ENCODE measurements around the gene SMIM35. TPM values are rescaled to one million over a fixed set of nuclear protein-coding genes. Genes with fewer than 3 reads are reported as not detected.

The SMIM35 gene
- total RNA-seq, 6 donors from 2014 or later: not detected

DNA sequence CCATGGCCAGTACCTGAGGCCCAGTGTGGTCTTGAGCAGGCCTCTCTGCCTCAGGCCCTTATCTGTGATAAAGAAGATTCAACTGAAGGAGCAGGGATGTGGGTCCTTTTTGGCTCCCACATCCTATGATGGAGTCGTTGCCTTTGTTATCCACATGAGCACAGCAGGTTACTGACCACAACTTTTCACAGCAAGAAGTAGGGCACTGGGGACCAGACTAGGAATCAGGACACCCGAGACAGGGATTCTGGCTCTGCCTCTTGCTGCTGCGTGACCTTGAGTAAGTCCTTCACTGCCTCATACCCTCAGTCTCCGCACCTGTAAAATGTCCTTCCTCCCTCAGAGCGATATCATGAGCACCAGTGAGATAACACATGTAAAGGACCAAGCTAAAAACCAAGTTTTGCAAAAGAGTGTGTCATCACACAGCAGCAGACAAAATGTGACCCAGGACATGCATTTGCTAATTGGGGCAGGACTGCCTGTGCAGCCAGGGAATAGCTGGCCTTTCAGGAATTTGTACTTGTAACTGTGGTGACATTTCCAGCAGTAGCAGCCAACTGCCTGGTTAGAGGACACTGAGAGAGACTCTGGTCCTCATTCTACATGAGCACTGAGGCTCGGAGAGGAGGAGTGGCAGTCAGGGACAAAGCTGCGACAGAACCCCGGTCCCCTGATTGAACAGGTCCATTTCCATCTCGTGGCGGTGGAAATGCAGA lies 13.2 kb upstream of the SMIM35 start:
- Histone ChIP-seq H3K27me3 (no peaks in the 10 kb centered on the region), H3K4me1 (no peaks in the 10 kb centered on the region), H3K36me3 (no peaks in the 10 kb centered on the region), H3K4me3 (no peak overlapping the region), H3K9me3 (no peaks in the 10 kb centered on the region), H3K27ac (no peak overlapping the region)
- ATAC-seq (ENCODE audit: low FRiP score in 2 of 2) (no peak), DNase-seq (no peak)
- TF ChIP-seq POLR2AphosphoS5 (IDR thresholded peaks at IDR 0.05): no peak
- TF ChIP-seq, protein P1, sequence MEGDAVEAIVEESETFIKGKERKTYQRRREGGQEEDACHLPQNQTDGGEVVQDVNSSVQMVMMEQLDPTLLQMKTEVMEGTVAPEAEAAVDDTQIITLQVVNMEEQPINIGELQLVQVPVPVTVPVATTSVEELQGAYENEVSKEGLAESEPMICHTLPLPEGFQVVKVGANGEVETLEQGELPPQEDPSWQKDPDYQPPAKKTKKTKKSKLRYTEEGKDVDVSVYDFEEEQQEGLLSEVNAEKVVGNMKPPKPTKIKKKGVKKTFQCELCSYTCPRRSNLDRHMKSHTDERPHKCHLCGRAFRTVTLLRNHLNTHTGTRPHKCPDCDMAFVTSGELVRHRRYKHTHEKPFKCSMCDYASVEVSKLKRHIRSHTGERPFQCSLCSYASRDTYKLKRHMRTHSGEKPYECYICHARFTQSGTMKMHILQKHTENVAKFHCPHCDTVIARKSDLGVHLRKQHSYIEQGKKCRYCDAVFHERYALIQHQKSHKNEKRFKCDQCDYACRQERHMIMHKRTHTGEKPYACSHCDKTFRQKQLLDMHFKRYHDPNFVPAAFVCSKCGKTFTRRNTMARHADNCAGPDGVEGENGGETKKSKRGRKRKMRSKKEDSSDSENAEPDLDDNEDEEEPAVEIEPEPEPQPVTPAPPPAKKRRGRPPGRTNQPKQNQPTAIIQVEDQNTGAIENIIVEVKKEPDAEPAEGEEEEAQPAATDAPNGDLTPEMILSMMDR (IDR thresholded peaks at IDR 0.05): no peak
- TF ChIP-seq EP300 (IDR thresholded peaks at IDR 0.05): no peak
- TF ChIP-seq POLR2A (IDR thresholded peaks at IDR 0.05): no peak
- 84% methylated on average over 10 of the region's 10 CpGs for WGBS, 2 donors

DNA sequence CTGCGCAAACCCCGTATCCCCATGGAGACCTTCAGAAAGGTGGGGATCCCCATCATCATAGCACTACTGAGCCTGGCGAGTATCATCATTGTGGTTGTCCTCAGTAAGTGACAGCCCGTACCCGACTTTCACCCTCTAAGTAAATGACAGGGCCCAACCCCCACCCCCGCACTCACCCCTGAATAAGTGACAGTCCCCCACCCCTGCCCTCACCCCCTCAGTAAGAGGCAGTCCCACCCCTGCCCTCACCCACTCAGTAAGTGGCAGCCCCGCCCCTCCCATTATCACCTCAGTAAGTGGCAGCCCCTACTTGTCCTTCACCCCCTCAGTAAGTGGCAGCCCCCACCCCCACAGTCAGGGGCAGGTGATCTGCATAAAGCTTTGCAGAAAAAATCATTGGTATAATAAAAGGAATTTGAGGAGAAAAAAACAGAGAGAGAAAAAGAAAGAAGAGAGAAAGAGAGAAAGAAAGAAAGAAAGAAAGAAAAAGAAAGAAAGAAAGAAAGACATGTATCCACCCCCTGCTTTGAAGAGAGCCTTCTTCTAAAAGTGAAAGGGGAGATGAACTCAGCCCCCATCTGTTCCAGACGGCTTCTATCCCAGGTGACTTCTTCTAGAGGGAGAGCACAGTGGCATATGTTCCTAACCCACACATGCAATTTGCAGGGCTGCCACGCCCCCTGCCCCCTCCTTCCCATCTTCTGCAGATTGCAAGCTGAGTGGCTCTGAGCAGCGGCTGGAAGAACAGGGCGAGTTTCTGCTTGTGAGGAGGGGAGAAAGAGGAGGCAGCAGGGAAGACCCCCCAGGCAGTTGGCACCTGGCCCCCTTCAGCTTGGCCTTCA lies 12.5 kb upstream of the SMIM35 start:
- TF ChIP-seq POLR2AphosphoS5 (IDR thresholded peaks at IDR 0.05) (no peak), POLR2A (IDR thresholded peaks at IDR 0.05) (no peak), EP300 (IDR thresholded peaks at IDR 0.05) (no peak)
- TF ChIP-seq, protein P1 (IDR thresholded peaks at IDR 0.05): no peak
- Histone ChIP-seq H3K27me3 (no peaks in the 10 kb centered on the region), H3K9me3 (no peaks in the 10 kb centered on the region), H3K4me1 (no peaks in the 10 kb centered on the region), H3K27ac (no peak overlapping the region), H3K36me3 (no peaks in the 10 kb centered on the region), H3K4me3 (no peak overlapping the region)
- 71 to 73% methylated on average over 10 to 11 of the region's 11 CpGs for WGBS, 2 donors
- DNase-seq (no peak), ATAC-seq (ENCODE audit: low FRiP score in 2 of 2) (no peak)

DNA sequence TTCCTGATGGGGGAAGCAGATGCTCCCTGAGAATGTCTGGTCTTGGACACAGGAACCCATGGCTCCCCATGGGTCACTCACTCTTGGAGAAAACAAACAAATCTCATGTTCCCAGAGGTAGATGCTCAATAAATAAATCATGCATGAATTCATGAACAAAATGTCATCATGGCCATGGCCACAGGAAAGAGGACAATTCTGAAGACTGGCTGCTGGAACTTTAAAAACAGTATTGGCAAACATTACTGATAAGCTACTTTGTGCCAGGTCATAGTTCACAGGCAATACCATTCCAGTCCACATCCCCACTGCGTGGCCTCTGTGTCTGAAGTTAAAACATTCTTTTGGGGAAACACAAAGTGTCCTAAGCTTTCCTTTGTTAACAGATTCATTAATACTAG lies 9.2 kb upstream of the SMIM35 start:
- Histone ChIP-seq H3K4me3 (no peak overlapping the region), H3K27ac (no peak overlapping the region), H3K36me3 (no peaks in the 10 kb centered on the region), H3K27me3 (no peaks in the 10 kb centered on the region), H3K9me3 (no peaks in the 10 kb centered on the region), H3K4me1 (no peaks in the 10 kb centered on the region)
- 0 to 17% methylated on average over 1 of the region's 1 CpG for WGBS, 2 donors
- no peak for DNase-seq
- TF ChIP-seq POLR2A (IDR thresholded peaks at IDR 0.05): no peak
- no peak for TF ChIP-seq POLR2AphosphoS5 (IDR thresholded peaks at IDR 0.05)
- TF ChIP-seq, protein P1 (IDR thresholded peaks at IDR 0.05): no peak
- TF ChIP-seq EP300 (IDR thresholded peaks at IDR 0.05): no peak
- ATAC-seq (ENCODE audit: low FRiP score in 2 of 2): no peak

DNA sequence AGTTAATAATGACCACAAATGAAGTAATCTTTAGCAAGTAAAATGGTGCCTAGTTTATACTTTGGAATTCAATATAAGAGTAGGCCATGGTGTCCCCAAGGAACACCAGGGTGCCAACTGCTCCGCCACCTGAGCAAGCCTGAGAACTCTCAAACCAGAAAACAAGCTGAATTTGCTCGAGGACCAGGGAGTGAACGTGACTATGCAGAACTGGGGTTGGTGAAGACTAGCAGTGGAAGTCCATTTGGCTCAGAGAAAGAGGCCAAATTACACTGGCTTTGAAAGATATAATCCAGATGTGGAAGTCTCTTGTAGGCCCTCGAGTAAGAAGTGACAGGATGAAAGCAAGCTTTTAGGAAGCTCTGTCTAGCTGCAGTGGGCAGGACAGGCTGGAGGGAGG lies 8.7 kb upstream of the SMIM35 start:
- DNase-seq (no peak), ATAC-seq (ENCODE audit: low FRiP score in 2 of 2) (no peak)
- Histone ChIP-seq H3K4me1 (no peaks in the 10 kb centered on the region), H3K36me3 (no peaks in the 10 kb centered on the region), H3K9me3 (no peaks in the 10 kb centered on the region), H3K27me3 (no peaks in the 10 kb centered on the region), H3K27ac (no peak overlapping the region), H3K4me3 (no peak overlapping the region)
- 70 to 75% methylated on average over 4 of the region's 4 CpGs for WGBS, 2 donors
- TF ChIP-seq POLR2A (IDR thresholded peaks at IDR 0.05) (no peak), EP300 (IDR thresholded peaks at IDR 0.05) (no peak), POLR2AphosphoS5 (IDR thresholded peaks at IDR 0.05) (no peak)
- TF ChIP-seq, protein P1 (IDR thresholded peaks at IDR 0.05): no peak

Measured in upper lobe of left lung (tissue), 6 donors.